Epithelial cell of prostate (primary cell): ENCODE data around the gene CLIC1.

Experiments
- DNase-seq: peaks from one replicate; pipeline ENCODE4 v3.0.0-alpha.2; 2011; ENCODE audit warnings: low read depth, low spot score
- H3K27ac ChIP-seq: fragments of 450-650 bp; 2 replicates; pipeline ENCODE4 v1.5.1; 2017; ENCODE audit warnings: mild to moderate bottlenecking

CLIC1 gene

GRCh38 chr6:31736021-31736767, at the start of gene CLIC1:
TSS of gene CLIC1 (minus strand) at chr6:31736530. CDS start at chr6:31736300, 230 bp downstream.
- H3K27ac ChIP-seq = peak within 1 kb of the TSS; percentile 96
- DNase-seq = no peak

GRCh38 chr6:31785475-31785874, 49.1 kb upstream of the CLIC1 start:
- H3K27ac ChIP-seq = no peak overlapping the region
- no peak for DNase-seq

GRCh38 chr6:31784098-31784925, 48.0 kb upstream of the CLIC1 start:
- no peak for DNase-seq
- H3K27ac ChIP-seq = no peak overlapping the region

- DNase-seq = no peak
- H3K27ac ChIP-seq = no peak overlapping the region
Observed at GRCh38 chr6:31782126-31782855, 46.0 kb upstream of the CLIC1 start.

GRCh38 chr6:31781244-31782125, 45.2 kb upstream of the CLIC1 start:
- DNase-seq = no peak
- no peak overlapping the region for H3K27ac ChIP-seq

GRCh38 chr6:31780507-31781243, 44.3 kb upstream of the CLIC1 start:
- H3K27ac ChIP-seq = no peak overlapping the region
- no peak for DNase-seq

- no peak overlapping the region for H3K27ac ChIP-seq
- DNase-seq = no peak
Observed at GRCh38 chr6:31779908-31780307, 43.6 kb upstream of the CLIC1 start.

- no peak overlapping the region for H3K27ac ChIP-seq
- DNase-seq = no peak
Observed at GRCh38 chr6:31778999-31779885, 42.9 kb upstream of the CLIC1 start.

- no peak overlapping the region for H3K27ac ChIP-seq
- DNase-seq = no peak
Observed at GRCh38 chr6:31778193-31778592, 41.9 kb upstream of the CLIC1 start.

GRCh38 chr6:31777667-31778050, 41.3 kb upstream of the CLIC1 start:
- no peak for DNase-seq
- peak overlapping the region; percentile 57 for H3K27ac ChIP-seq

- peak within 1 kb of the TSS; percentile 57 for H3K27ac ChIP-seq
- DNase-seq = peak; percentile 72
Observed at GRCh38 chr6:31776989-31777666, 40.8 kb upstream of the CLIC1 start, which contains the start of gene VWA7. TSS of gene VWA7 (minus strand) at chr6:31777328. CDS start at chr6:31776779, 549 bp downstream.

GRCh38 chr6:31776485-31776988, 40.2 kb upstream of the CLIC1 start:
- H3K27ac ChIP-seq = peak overlapping the region; percentile 57
- DNase-seq = no peak

GRCh38 chr6:31775633-31776484, 39.5 kb upstream of the CLIC1 start:
- no peak for DNase-seq
- H3K27ac ChIP-seq = no peak overlapping the region

GRCh38 chr6:31775184-31775583, 38.9 kb upstream of the CLIC1 start:
- no peak overlapping the region for H3K27ac ChIP-seq
- no peak for DNase-seq

GRCh38 chr6:31771992-31772358, 35.6 kb upstream of the CLIC1 start:
- DNase-seq = no peak
- no peak overlapping the region for H3K27ac ChIP-seq

GRCh38 chr6:31770860-31771259, 34.5 kb upstream of the CLIC1 start:
- H3K27ac ChIP-seq = no peak overlapping the region
- no peak for DNase-seq
